ENCODE results near the gene IGSF21.

IGSF21 gene

GRCh38 chr1:18417316-18418269 lies 310.0 kb downstream of the IGSF21 start:
- DNase-seq: no peak

- no peak for DNase-seq
These were observed 311.7 kb downstream of the IGSF21 start for GRCh38 chr1:18419113-18419844.

DNA sequence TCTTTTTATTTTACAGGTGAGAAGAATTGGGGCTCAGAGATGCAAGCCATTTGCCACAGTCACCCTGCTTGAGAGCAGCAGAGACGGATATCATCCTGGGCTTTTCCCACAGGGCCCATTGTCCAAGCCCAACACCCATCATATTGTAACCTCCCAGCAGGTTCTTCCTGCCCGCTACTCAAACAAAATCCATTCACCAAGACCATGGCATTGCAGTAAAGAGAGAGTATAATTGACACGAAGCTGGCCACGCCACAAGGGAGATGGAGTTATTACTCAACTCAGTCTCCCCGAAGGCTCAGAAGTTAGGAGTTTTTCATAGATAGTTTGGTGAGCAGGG lies 312.2 kb downstream of the IGSF21 start:
- DNase-seq: no peak

DNA sequence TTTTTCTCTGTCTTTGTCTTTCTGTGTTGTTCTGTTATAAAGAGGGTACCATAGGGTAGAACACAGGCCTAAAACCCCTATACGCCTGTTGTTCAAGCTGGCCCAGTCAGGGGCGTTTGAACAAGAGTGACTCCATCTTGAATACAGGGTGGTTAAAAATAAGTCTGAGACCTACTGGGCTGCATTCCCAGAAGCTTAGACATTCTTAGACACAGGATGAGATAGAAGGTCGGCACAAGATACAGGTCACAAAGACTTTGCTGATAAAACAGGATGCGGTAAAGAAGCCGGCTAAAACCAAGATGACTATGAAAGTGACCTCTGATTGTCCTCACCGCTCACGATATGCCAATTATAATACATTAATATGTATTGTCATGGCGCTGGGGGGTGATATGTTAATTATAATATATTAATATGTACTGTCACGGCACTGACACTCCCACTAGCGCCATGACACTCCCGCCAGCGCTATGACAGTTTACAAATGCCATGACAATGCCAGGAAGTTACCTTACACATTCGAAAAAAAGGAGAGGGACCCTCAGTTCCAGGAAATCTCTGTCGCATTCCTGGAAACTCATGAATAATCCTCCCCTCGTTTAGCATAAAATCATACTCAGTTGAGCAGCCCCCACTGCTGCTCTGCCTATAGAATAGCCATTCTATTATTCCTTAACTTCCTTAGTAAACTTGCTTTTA lies 314.6 kb downstream of the IGSF21 start:
- DNase-seq: no peak

GRCh38 chr1:18422954-18423353 lies 315.4 kb downstream of the IGSF21 start:
- DNase-seq: no peak

GRCh38 chr1:18426580-18426979 lies 319.0 kb downstream of the IGSF21 start:
- DNase-seq: no peak

Data from nucleus accumbens (tissue), 56 donors.